Naive B cell (primary cell): Measurements from ENCODE around the gene MYO5A. TPM values are rescaled to one million over a fixed set of nuclear protein-coding genes. Genes with fewer than 3 reads are reported as not detected.
"Not testable (repeated sequence)": the region's sequence is repeated elsewhere in the genome, so short reads cannot be mapped to it uniquely, and the experiment has no call there.

Experiments
- ATAC-seq, 2 donors: fragments of 150-1000 bp; cut with Tn5 transposase; 2 replicates each; pipeline ENCODE4 v1.10.0; 2021; ENCODE audit warnings: low read depth in 2 of 2, mild to moderate bottlenecking in 2 of 2, moderate library complexity in 2 of 2
- DNase-seq: peaks from one replicate; pipeline ENCODE4 v3.0.0; 2022
- H3K27ac Mint-ChIP-seq, 6 donors: one replicate each; pipeline ENCODE4 v1.8.0; 2020 to 2022; ENCODE audit warnings: mild to moderate bottlenecking in 6 of 6, mixed read lengths in 6 of 6, moderate library complexity in 5 of 6, inconsistent platforms in 2 of 6
- H3K27me3 Mint-ChIP-seq, 3 donors: one replicate each; pipeline ENCODE4 v1.8.0; 2021 to 2022; ENCODE audit warnings: mixed read lengths in 3 of 3, mild to moderate bottlenecking in 1 of 3
- H3K36me3 Mint-ChIP-seq, 2 donors: one replicate each; pipeline ENCODE4 v1.8.0; 2020 to 2022; ENCODE audit warnings: mixed read lengths in 2 of 2, inconsistent platforms in 1 of 2, mild to moderate bottlenecking in 1 of 2
- H3K4me1 Mint-ChIP-seq, 3 donors: one replicate each; pipeline ENCODE4 v1.8.0; 2020 to 2022; ENCODE audit warnings: mixed read lengths in 3 of 3, inconsistent platforms in 1 of 3, mild to moderate bottlenecking in 1 of 3, moderate library complexity in 1 of 3
- H3K4me3 Mint-ChIP-seq, 8 donors: one replicate each; pipeline ENCODE4 v1.8.0; 2020 to 2022; ENCODE audit warnings: mild to moderate bottlenecking in 8 of 8, mixed read lengths in 8 of 8, moderate library complexity in 8 of 8, inconsistent platforms in 2 of 8
- H3K9me3 Mint-ChIP-seq, 7 donors: one replicate each; pipeline ENCODE4 v1.8.0; 2020 to 2022; ENCODE audit warnings: mixed read lengths in 7 of 7, mild to moderate bottlenecking in 5 of 7, inconsistent platforms in 2 of 7, moderate library complexity in 1 of 7
- polyA plus RNA-seq, 6 donors: library from polyadenylated mRNA; unstranded; fragments of 300-500 nt; fragmentation: Illumina TruSeq; gene quantifications; one replicate each; pipeline ENCODE4 v1.2.3, GENCODE V29; 2021; ENCODE audit warnings: low read depth in 6 of 6

MYO5A gene
- polyA plus RNA-seq, 6 donors from 2014 or later = 3.8 to 15.0 (median 9.3) TPM

GRCh38 chr15:52462806-52463360, 65.8 kb downstream of the MYO5A start:
- Mint-ChIP-seq H3K27ac (peak overlapping the region in 1 of 6 donors; percentile 73), H3K9me3 (peaks cover 0 to 8% (median 6%) of the 10 kb centered on the region in 7 donors), H3K4me3 (no peak overlapping the region), H3K4me1 (peaks cover 40 to 46% (median 40%) of the 10 kb centered on the region in 3 donors), H3K27me3 (no peaks in the 10 kb centered on the region), H3K36me3 (peaks cover 6 to 7% of the 10 kb centered on the region in 2 donors)
- no peak for ATAC-seq
- no peak for DNase-seq

DNA sequence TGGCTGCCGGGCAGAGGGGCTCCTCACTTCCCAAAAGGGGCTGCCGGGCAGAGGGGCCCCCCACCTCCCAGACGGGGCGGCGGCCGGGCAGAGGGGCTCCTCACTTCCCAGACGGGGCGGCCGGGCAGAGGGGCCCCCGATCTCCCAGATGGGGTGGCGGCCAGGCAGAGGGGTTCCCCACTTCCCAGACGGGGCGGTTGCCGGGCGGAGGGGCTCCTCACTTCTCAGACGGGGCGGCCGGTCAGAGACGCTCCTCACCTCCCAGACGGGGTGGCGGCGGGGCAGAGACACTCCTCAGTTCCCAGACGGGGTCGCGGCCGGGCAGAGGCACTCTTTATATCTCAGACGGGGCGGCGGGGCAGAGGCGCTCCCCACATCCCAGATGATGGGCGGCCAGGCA, 69.0 kb downstream of the MYO5A start:
- peaks cover 24 to 38% (median 28%) of the 10 kb centered on the region in 3 donors for H3K4me1 Mint-ChIP-seq
- H3K4me3 Mint-ChIP-seq, H3K27ac Mint-ChIP-seq, H3K36me3 Mint-ChIP-seq, DNase-seq, ATAC-seq, H3K27me3 Mint-ChIP-seq: not testable (repeated sequence)
- H3K9me3 Mint-ChIP-seq = peaks cover 0 to 16% (median 12%) of the 10 kb centered on the region in 7 donors

- H3K27ac Mint-ChIP-seq, ATAC-seq, DNase-seq, H3K27me3 Mint-ChIP-seq, H3K4me3 Mint-ChIP-seq: not testable (repeated sequence)
- peaks cover 0 to 19% (median 15%) of the 10 kb centered on the region in 7 donors for H3K9me3 Mint-ChIP-seq
- H3K36me3 Mint-ChIP-seq = peaks cover 12 to 14% of the 10 kb centered on the region in 2 donors
- peaks cover 24 to 38% (median 28%) of the 10 kb centered on the region in 3 donors for H3K4me1 Mint-ChIP-seq
Measured at GRCh38 chr15:52459265-52459664, 69.4 kb downstream of the MYO5A start.

DNA sequence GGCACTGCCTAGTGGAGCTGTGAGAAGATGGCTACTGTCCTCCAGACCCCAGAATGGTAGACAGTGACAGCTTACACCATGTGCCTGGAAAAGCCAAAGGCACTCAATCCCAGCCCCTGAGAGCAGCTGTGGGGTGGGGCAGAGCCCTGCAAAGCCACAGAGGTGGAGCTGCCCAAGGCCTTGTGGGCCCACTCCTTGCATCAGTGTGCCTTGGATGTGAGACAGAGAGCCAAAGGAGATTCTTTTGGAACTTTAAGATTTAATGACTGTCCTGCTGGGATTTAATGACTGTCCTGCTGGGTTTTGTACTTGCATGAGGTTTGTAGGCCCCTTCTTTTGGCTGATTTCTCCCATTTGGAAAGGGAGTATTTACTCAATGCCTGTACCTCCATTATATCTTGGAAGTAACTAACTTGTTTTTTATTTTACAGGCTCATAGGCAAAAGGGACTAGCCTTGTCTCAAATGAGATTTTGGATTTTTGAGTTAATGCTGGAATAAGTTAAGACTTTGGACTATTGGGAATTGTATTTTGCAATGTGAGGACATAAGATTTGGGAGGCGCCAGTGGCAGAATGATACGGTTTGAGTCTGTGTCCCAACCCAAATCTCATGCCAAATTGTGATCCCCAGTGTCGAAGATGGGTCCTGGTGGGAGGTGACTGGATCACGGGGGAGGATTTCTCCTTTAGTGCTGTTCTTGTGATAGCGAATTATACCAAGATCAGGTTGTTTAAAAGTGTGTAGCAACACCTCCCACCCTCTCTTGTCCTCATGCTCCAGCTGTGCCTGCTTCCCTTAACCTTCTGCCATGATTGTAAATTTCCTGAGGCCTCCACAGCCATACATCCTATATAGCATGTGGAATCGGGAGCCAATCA, 80.4 kb downstream of the MYO5A start:
- H3K27me3 Mint-ChIP-seq = no peaks in the 10 kb centered on the region
- ATAC-seq (no peak), DNase-seq (no peak)
- H3K9me3 Mint-ChIP-seq = peaks cover 0 to 9% (median 2%) of the 10 kb centered on the region in 7 donors
- no peaks in the 10 kb centered on the region for H3K36me3 Mint-ChIP-seq
- peaks cover 41 to 58% (median 50%) of the 10 kb centered on the region in 3 donors for H3K4me1 Mint-ChIP-seq
- no peak overlapping the region for H3K4me3 Mint-ChIP-seq
- peak overlapping the region in 2 of 6 donors; percentile 9 to 25 for H3K27ac Mint-ChIP-seq

GRCh38 chr15:52445954-52446353, 82.7 kb downstream of the MYO5A start:
- H3K4me3 Mint-ChIP-seq = no peak overlapping the region
- DNase-seq (no peak), ATAC-seq (no peak)
- no peaks in the 10 kb centered on the region for H3K9me3 Mint-ChIP-seq
- H3K36me3 Mint-ChIP-seq = no peaks in the 10 kb centered on the region
- peaks cover 41 to 53% (median 43%) of the 10 kb centered on the region in 3 donors for H3K4me1 Mint-ChIP-seq
- H3K27me3 Mint-ChIP-seq = no peaks in the 10 kb centered on the region
- peak overlapping the region in 1 of 6 donors; percentile 90 for H3K27ac Mint-ChIP-seq

- no peak overlapping the region for H3K4me3 Mint-ChIP-seq
- H3K27me3 Mint-ChIP-seq = no peaks in the 10 kb centered on the region
- ATAC-seq = no peak
- no peaks in the 10 kb centered on the region for H3K36me3 Mint-ChIP-seq
- DNase-seq = no peak
- H3K9me3 Mint-ChIP-seq = no peaks in the 10 kb centered on the region
- H3K27ac Mint-ChIP-seq = peak overlapping the region in 1 of 6 donors; percentile 90
- H3K4me1 Mint-ChIP-seq = peaks cover 40 to 56% (median 41%) of the 10 kb centered on the region in 3 donors
Measured at GRCh38 chr15:52445553-52445952, 83.1 kb downstream of the MYO5A start.

DNA sequence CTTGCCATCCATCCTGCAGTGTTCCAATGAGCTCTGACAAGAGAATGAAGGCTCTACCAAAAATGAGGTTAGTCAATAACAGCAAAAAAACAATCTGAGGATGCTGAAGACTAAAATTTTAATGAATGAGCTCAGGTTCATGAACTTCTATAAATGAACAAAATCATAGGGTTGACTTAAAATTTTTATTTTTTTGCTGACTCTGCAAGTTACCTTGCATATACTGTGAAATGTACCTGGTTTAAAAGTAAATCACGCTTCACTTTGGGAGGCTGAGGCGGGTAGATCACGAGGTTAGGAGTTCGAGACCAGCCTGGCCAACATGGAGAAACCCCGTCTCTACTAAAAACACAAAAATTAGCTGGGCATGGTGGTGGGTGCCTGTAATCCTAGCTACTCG, 85.5 kb downstream of the MYO5A start:
- ATAC-seq, H3K4me3 Mint-ChIP-seq, DNase-seq, H3K36me3 Mint-ChIP-seq, H3K27ac Mint-ChIP-seq, H3K27me3 Mint-ChIP-seq, H3K9me3 Mint-ChIP-seq: not testable (repeated sequence)
- peaks cover 37 to 66% (median 51%) of the 10 kb centered on the region in 3 donors for H3K4me1 Mint-ChIP-seq

- H3K36me3 Mint-ChIP-seq = no peaks in the 10 kb centered on the region
- ATAC-seq = no peak
- H3K9me3 Mint-ChIP-seq = no peaks in the 10 kb centered on the region
- H3K4me3 Mint-ChIP-seq = no peak overlapping the region
- peak overlapping the region in 1 of 6 donors; percentile 4 for H3K27ac Mint-ChIP-seq
- peaks cover 37 to 61% (median 44%) of the 10 kb centered on the region in 3 donors for H3K4me1 Mint-ChIP-seq
- H3K27me3 Mint-ChIP-seq = no peaks in the 10 kb centered on the region
- no peak for DNase-seq
Measured at GRCh38 chr15:52441841-52442240, 86.8 kb downstream of the MYO5A start.

- peak overlapping the region in 2 of 6 donors; percentile 20 to 62 for H3K27ac Mint-ChIP-seq
- no peak for DNase-seq
- no peaks in the 10 kb centered on the region for H3K27me3 Mint-ChIP-seq
Measured at GRCh38 chr15:52440946-52441345, 87.7 kb downstream of the MYO5A start.

DNA sequence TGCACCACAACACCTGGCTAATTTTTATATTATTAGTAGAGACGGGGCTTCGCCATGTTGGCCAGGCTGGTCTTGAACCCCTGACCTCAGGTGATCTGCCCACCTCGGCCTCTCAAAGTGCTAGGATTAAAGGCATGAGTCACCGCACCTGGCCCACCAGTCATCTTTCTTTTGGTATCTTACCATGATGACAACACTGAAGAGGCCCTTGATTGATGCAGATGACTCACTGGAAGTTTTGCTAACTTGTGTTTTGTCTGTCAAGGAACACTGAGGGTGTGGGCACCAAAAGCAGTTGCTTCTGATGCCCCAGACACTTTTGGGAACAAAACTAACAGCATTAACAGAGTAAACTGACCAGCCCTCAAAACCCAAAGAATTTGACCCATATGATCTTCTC, 88.3 kb downstream of the MYO5A start:
- no peaks in the 10 kb centered on the region for H3K36me3 Mint-ChIP-seq
- H3K27me3 Mint-ChIP-seq = no peaks in the 10 kb centered on the region
- H3K4me1 Mint-ChIP-seq = peaks cover 30 to 54% (median 41%) of the 10 kb centered on the region in 3 donors
- H3K9me3 Mint-ChIP-seq = no peaks in the 10 kb centered on the region
- peak overlapping the region in 2 of 6 donors; percentile 20 to 62 for H3K27ac Mint-ChIP-seq
- no peak overlapping the region for H3K4me3 Mint-ChIP-seq
- ATAC-seq (no peak), DNase-seq (no peak)

More at GRCh38 chr15:52440946-52441345, 87.7 kb downstream of the MYO5A start:
- no peak for ATAC-seq
- H3K9me3 Mint-ChIP-seq = no peaks in the 10 kb centered on the region
- H3K4me1 Mint-ChIP-seq = peaks cover 33 to 59% (median 46%) of the 10 kb centered on the region in 3 donors
- no peaks in the 10 kb centered on the region for H3K36me3 Mint-ChIP-seq
- no peak overlapping the region for H3K4me3 Mint-ChIP-seq

GRCh38 chr15:52439470-52439869, 89.2 kb downstream of the MYO5A start:
- no peak for DNase-seq
- no peak for ATAC-seq
- no peak overlapping the region for H3K27ac Mint-ChIP-seq
- H3K36me3 Mint-ChIP-seq = no peaks in the 10 kb centered on the region
- no peaks in the 10 kb centered on the region for H3K27me3 Mint-ChIP-seq
- H3K4me1 Mint-ChIP-seq = peaks cover 25 to 50% (median 37%) of the 10 kb centered on the region in 3 donors
- no peaks in the 10 kb centered on the region for H3K9me3 Mint-ChIP-seq
- H3K4me3 Mint-ChIP-seq = no peak overlapping the region

- not testable (repeated sequence) for H3K27me3 Mint-ChIP-seq, H3K36me3 Mint-ChIP-seq, H3K27ac Mint-ChIP-seq
Measured at GRCh38 chr15:52439042-52439441, 89.6 kb downstream of the MYO5A start.

GRCh38 chr15:52438047-52438446, 90.6 kb downstream of the MYO5A start:
- Mint-ChIP-seq H3K36me3 (no peaks in the 10 kb centered on the region), H3K27me3 (no peaks in the 10 kb centered on the region), H3K27ac (peak overlapping the region in 1 of 6 donors; percentile 78), H3K4me1 (peaks cover 28 to 50% (median 37%) of the 10 kb centered on the region in 3 donors), H3K4me3 (peak overlapping the region in 1 of 8 donors; percentile 53), H3K9me3 (no peaks in the 10 kb centered on the region)
- DNase-seq (no peak), ATAC-seq (no peak)

More at GRCh38 chr15:52439042-52439441, 89.6 kb downstream of the MYO5A start:
- Mint-ChIP-seq H3K4me3 (peak overlapping the region in 1 of 8 donors; percentile 7), H3K4me1 (peaks cover 26 to 50% (median 37%) of the 10 kb centered on the region in 3 donors)
- not testable (repeated sequence) for DNase-seq, H3K9me3 Mint-ChIP-seq, ATAC-seq
